ENCODE results near the gene HERPUD1. TPM values are rescaled to one million over a fixed set of nuclear protein-coding genes. Genes with fewer than 3 reads are reported as not detected.

Gene HERPUD1
- total RNA-seq, 1 experiment from 2014 or later, result 45.2 TPM

DNA sequence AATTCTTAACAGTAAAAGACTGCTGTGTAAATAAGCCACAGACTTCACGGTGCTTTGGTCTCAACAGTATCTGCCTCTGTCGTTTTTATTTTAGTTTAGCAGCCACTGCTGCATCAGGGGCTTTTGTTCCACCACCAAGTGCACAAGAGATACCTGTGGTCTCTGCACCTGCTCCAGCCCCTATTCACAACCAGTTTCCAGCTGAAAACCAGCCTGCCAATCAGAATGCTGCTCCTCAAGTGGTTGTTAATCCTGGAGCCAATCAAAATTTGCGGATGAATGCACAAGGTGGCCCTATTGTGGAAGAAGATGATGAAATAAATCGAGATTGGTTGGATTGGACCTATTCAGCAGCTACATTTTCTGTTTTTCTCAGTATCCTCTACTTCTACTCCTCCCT, 7.9 kb downstream of the HERPUD1 start:
- H3K4me1 ChIP-seq (ENCODE audit: control insufficient read depth, insufficient read depth, low read length), result no peaks in the 10 kb centered on the region; the same call in 1 of the 2 replicates
- in situ Hi-C loops (cut with HindIII; ENCODE audit: low pct_unique_long_range_greater_than_20kb, low sequenced_read_pairs), result no loop called here
- H3K36me3 ChIP-seq (ENCODE audit: control insufficient read depth, insufficient read depth, low read length), result peaks cover 36% of the 10 kb centered on the region
- ATAC-seq, result no peak
- BruUV-seq (replicated peaks), result no TSS peak
- no peaks in the 10 kb centered on the region for H3K9me3 ChIP-seq (ENCODE audit: control insufficient read depth, insufficient read depth, low read depth, low read length)
- H3K4me3 ChIP-seq (ENCODE audit: low read depth in 2 of 2, low read length in 2 of 2), result no peak overlapping the region
- no peak overlapping the region for H3K27ac ChIP-seq (ENCODE audit: low read length)
- no peaks in the 10 kb centered on the region for H3K27me3 ChIP-seq (ENCODE audit: control insufficient read depth, insufficient read depth, low read length)
- POLR2A ChIA-PET, result no interaction called here
- TF ChIP-seq, protein P1, sequence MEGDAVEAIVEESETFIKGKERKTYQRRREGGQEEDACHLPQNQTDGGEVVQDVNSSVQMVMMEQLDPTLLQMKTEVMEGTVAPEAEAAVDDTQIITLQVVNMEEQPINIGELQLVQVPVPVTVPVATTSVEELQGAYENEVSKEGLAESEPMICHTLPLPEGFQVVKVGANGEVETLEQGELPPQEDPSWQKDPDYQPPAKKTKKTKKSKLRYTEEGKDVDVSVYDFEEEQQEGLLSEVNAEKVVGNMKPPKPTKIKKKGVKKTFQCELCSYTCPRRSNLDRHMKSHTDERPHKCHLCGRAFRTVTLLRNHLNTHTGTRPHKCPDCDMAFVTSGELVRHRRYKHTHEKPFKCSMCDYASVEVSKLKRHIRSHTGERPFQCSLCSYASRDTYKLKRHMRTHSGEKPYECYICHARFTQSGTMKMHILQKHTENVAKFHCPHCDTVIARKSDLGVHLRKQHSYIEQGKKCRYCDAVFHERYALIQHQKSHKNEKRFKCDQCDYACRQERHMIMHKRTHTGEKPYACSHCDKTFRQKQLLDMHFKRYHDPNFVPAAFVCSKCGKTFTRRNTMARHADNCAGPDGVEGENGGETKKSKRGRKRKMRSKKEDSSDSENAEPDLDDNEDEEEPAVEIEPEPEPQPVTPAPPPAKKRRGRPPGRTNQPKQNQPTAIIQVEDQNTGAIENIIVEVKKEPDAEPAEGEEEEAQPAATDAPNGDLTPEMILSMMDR (IDR thresholded peaks at IDR 0.05), result no peak
- TF ChIP-seq SIN3A (IDR thresholded peaks at IDR 0.05; ENCODE audit: borderline replicate concordance, insufficient read depth, low read depth, low read length), result no peak
- TF ChIP-seq, protein P2, sequence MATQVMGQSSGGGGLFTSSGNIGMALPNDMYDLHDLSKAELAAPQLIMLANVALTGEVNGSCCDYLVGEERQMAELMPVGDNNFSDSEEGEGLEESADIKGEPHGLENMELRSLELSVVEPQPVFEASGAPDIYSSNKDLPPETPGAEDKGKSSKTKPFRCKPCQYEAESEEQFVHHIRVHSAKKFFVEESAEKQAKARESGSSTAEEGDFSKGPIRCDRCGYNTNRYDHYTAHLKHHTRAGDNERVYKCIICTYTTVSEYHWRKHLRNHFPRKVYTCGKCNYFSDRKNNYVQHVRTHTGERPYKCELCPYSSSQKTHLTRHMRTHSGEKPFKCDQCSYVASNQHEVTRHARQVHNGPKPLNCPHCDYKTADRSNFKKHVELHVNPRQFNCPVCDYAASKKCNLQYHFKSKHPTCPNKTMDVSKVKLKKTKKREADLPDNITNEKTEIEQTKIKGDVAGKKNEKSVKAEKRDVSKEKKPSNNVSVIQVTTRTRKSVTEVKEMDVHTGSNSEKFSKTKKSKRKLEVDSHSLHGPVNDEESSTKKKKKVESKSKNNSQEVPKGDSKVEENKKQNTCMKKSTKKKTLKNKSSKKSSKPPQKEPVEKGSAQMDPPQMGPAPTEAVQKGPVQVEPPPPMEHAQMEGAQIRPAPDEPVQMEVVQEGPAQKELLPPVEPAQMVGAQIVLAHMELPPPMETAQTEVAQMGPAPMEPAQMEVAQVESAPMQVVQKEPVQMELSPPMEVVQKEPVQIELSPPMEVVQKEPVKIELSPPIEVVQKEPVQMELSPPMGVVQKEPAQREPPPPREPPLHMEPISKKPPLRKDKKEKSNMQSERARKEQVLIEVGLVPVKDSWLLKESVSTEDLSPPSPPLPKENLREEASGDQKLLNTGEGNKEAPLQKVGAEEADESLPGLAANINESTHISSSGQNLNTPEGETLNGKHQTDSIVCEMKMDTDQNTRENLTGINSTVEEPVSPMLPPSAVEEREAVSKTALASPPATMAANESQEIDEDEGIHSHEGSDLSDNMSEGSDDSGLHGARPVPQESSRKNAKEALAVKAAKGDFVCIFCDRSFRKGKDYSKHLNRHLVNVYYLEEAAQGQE (IDR thresholded peaks at IDR 0.05; ENCODE audit: insufficient read depth in 1 of 2, low read depth in 2 of 2, low read length in 1 of 2), result no peak
- TF ChIP-seq POLR2AphosphoS5 (IDR thresholded peaks at IDR 0.05; ENCODE audit: low read depth, low read length), result no peak
- TF ChIP-seq TCF7L2 (IDR thresholded peaks at IDR 0.05; ENCODE audit: low read depth, low read length), result no peak
- intact Hi-C loops (cut with micrococcal nuclease; ENCODE audit: unreplicated experiment), result loop anchor here (10.0 kb wide), 1 partner anchor 65 kb away; no protein-coding TSS in a partner anchor
- CTCF ChIA-PET, result no interaction called here
- no peak for DNase-seq (ENCODE audit: low read depth, low spot score)

DNA sequence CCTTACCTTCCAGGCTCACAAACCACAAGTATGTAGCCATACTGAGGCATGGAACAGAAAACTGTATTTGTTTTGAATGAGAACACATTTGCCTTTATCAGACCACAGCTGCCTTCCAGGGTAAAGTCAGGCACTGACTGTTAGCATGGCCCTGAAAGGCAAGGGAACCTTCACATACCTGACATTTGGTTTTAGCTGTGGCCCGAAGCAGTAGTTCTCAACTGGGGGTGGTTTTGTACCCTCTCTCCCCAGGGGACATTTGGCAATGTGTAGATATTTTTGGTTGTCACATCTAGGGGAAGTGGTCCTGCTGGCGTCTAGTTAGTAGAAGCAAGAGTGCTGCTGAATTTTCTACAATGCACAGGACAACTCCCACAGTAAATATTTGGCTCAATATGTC, 9.2 kb downstream of the HERPUD1 start:
- no peak for ATAC-seq
- no peak overlapping the region for H3K4me3 ChIP-seq (ENCODE audit: low read depth in 2 of 2, low read length in 2 of 2)

More for the DNA sequence above, 9.2 kb downstream of the HERPUD1 start:
- ChIA-PET CTCF (no interaction called here), POLR2A (no interaction called here)
- no peaks in the 10 kb centered on the region for H3K27me3 ChIP-seq (ENCODE audit: control insufficient read depth, insufficient read depth, low read length)
- no TSS peak for BruUV-seq (replicated peaks)
- DNase-seq (ENCODE audit: low read depth, low spot score), result no peak
- in situ Hi-C loops (cut with HindIII; ENCODE audit: low pct_unique_long_range_greater_than_20kb, low sequenced_read_pairs) (no loop called here), intact Hi-C loops (cut with micrococcal nuclease; ENCODE audit: unreplicated experiment) (no loop called here)
- no peaks in the 10 kb centered on the region for H3K9me3 ChIP-seq (ENCODE audit: control insufficient read depth, insufficient read depth, low read depth, low read length)
- no peaks in the 10 kb centered on the region; the same call in 1 of the 2 replicates for H3K4me1 ChIP-seq (ENCODE audit: control insufficient read depth, insufficient read depth, low read length)
- TF ChIP-seq, protein P1 (IDR thresholded peaks at IDR 0.05), result no peak
- TF ChIP-seq TCF7L2 (IDR thresholded peaks at IDR 0.05; ENCODE audit: low read depth, low read length) (no peak), SIN3A (IDR thresholded peaks at IDR 0.05; ENCODE audit: borderline replicate concordance, insufficient read depth, low read depth, low read length) (no peak), POLR2AphosphoS5 (IDR thresholded peaks at IDR 0.05; ENCODE audit: low read depth, low read length) (no peak)
- TF ChIP-seq, protein P2 (IDR thresholded peaks at IDR 0.05; ENCODE audit: insufficient read depth in 1 of 2, low read depth in 2 of 2, low read length in 1 of 2), result no peak
- peaks cover 31% of the 10 kb centered on the region for H3K36me3 ChIP-seq (ENCODE audit: control insufficient read depth, insufficient read depth, low read length)
- no peak overlapping the region for H3K27ac ChIP-seq (ENCODE audit: low read length)
